ENCODE data around the gene SGMS1.

DNA sequence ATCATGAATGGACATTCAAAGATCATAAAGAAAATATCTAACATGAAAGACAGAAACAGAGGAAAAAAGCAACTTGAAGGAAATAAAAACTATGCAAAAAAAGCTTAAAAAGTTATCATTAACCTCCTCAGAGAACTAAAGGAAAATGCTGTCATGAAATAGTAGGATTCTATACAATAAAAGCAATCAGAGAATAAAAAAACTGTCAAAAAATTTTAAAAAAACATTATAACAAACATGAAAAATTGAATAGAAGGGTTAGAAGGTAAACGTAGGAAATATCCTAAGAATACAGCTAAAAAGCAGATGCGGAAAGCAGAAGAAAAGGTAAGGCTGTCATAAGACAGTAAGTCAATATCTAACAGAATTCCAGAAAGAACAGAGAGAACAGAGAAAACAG is 44.8 kb downstream of the SGMS1 start:
- TF ChIP-seq CTCF (IDR thresholded peaks at IDR 0.05) (no peak), POLR2A (IDR thresholded peaks at IDR 0.05) (no peak)
